Measurements from ENCODE around the gene FAF1.
A peak's percentile ranks its signal among the peaks of the same experiment; 100 is the strongest.
"Not testable (repeated sequence)": the region's sequence is repeated elsewhere in the genome, so short reads cannot be mapped to it uniquely, and the experiment has no call there.

Gene FAF1

DNA sequence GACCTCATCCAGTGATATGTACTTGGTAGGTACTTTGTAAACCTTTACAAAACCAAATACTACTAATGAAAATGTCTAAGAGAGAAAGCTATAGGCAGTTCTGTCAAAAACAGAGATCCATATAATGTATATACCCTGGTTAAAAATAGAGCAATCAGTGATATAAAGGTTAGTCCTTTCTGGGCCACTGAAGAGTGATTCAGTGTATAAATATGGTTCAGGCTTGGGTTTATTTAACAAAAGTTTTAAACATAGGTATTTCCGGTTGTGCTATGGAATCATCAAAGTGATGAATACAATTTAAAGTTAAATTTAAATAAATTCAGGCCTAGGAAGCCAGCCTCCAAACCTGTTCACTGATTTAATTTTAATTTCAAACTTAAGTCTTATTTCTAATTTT lies 428.5 kb downstream of the FAF1 start:
- DNase-seq (ENCODE audit: low read depth): no peak
- no peak overlapping the region for H3K4me3 ChIP-seq (ENCODE audit: low read depth, low read length)
- TF ChIP-seq, protein P1, sequence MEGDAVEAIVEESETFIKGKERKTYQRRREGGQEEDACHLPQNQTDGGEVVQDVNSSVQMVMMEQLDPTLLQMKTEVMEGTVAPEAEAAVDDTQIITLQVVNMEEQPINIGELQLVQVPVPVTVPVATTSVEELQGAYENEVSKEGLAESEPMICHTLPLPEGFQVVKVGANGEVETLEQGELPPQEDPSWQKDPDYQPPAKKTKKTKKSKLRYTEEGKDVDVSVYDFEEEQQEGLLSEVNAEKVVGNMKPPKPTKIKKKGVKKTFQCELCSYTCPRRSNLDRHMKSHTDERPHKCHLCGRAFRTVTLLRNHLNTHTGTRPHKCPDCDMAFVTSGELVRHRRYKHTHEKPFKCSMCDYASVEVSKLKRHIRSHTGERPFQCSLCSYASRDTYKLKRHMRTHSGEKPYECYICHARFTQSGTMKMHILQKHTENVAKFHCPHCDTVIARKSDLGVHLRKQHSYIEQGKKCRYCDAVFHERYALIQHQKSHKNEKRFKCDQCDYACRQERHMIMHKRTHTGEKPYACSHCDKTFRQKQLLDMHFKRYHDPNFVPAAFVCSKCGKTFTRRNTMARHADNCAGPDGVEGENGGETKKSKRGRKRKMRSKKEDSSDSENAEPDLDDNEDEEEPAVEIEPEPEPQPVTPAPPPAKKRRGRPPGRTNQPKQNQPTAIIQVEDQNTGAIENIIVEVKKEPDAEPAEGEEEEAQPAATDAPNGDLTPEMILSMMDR (IDR thresholded peaks at IDR 0.05; ENCODE audit: control insufficient read depth, extremely low read depth, insufficient read depth): no peak

DNA sequence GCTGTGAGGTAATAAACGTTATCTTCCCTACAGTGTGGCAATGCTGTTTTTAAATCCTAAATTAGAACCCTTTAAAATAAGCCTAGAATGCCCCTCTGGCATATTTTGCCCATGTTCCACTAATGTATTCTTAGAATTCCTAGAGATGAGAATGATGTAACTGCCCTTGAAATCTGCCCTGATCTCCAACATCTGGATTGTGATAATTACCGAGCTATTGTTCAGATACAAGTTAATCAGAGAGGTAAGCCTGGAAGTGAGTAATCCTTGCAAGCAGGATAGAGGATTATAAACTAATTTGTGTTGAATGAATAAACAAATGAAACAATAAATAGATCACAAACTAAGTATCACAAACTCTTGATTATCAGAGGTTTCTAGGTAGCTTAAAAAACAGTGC lies 429.0 kb downstream of the FAF1 start:
- TF ChIP-seq, protein P1 (IDR thresholded peaks at IDR 0.05; ENCODE audit: control insufficient read depth, extremely low read depth, insufficient read depth): no peak
- no peak for DNase-seq (ENCODE audit: low read depth)
- no peak overlapping the region for H3K4me3 ChIP-seq (ENCODE audit: low read depth, low read length)

DNA sequence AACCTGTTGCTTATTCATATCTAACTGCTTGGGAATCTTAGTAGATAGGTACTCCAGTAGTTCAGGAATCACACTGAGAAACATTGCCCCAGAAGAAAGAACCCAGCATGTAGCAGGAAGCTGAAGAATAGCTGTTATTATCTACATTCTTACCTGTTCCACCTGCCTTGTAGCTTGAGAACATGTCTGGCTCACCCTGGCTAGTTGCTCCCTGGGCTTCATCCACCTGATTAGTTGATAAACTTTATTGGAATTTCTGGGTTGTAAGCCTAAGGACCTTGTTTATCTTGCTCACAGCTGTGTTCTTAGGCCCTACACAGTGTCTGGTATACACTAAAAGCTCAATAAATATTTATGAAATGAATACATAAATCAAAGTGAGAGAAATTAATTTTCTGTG lies 430.6 kb downstream of the FAF1 start:
- TF ChIP-seq, protein P1 (IDR thresholded peaks at IDR 0.05; ENCODE audit: control insufficient read depth, extremely low read depth, insufficient read depth): no peak
- peak; percentile 91 for DNase-seq (ENCODE audit: low read depth)
- no peak overlapping the region for H3K4me3 ChIP-seq (ENCODE audit: low read depth, low read length)

DNA sequence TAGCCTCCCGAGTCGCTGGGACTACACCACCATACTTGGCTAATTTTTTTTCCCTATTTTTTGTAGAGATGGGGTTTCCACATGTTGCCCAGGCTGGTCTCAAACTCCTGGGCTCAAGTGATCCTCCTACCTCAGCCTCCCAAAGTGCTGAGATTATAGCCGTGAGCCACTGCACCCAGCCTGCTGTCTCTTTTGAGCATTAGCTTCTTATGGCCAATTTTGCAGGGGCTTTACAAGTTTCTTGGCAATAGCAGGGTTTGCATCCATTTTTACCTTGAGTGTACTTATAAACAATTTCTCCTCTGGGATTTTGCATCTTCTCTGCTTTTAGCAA lies 432.1 kb downstream of the FAF1 start:
- H3K4me3 ChIP-seq (ENCODE audit: low read depth, low read length); DNase-seq (ENCODE audit: low read depth): not testable (repeated sequence)

DNA sequence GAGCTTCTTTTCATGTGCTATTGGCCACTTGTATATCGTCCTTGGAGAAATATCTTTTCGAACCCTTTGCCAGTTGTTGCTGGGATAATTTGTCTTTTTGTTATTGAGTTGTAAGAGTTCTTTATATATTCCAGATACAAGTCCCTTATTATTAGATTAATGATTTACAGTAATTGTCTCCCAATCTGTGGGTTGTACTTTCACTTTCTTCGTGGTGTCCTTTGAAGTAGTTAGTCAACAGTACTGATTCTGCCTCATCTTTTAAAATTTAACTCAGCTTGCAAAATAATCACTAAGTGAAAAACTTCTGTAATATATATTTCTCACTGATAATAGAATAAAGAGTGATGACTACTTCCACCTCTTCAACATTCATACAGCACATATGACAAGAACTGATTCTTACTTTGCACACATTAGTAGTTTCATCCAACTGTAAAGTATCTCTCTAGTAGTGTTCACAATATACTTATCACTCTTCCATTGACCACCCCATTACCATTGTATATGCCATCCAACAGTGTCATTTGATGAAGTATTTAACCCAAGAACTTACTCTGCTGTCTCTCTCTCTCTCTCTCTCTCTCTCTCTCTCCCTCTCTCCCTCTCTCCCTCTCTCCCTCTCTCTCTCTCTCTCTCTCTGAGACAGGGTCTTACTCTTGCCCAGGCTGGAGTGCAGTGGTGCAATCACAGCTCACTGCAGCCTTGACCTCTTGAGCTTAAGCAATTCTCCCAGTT lies 432.6 kb downstream of the FAF1 start:
- TF ChIP-seq, protein P1 (IDR thresholded peaks at IDR 0.05; ENCODE audit: control insufficient read depth, extremely low read depth, insufficient read depth): no peak
- no peak for DNase-seq (ENCODE audit: low read depth)
- H3K4me3 ChIP-seq (ENCODE audit: low read depth, low read length): no peak overlapping the region

DNA sequence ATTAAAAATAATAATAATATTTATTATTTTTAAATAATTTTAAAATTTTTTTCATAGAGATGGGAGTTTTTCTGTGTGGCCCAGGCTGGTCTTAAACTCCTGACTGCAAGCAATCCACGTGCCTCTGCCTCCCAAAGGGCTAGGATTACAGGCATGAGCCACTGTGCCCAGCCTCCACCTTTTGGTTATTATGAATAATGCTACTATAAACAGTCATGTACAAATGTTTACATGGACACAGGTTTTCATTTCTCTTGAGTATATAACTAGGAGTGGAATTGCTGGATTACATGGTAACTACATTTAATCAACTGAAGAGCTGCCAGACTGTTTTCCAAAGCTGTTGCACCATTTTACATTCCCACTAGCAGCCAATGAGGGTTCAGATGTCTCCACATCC lies 433.6 kb downstream of the FAF1 start:
- H3K4me3 ChIP-seq (ENCODE audit: low read depth, low read length): no peak overlapping the region
- TF ChIP-seq, protein P1 (IDR thresholded peaks at IDR 0.05; ENCODE audit: control insufficient read depth, extremely low read depth, insufficient read depth): no peak
- DNase-seq (ENCODE audit: low read depth): no peak

DNA sequence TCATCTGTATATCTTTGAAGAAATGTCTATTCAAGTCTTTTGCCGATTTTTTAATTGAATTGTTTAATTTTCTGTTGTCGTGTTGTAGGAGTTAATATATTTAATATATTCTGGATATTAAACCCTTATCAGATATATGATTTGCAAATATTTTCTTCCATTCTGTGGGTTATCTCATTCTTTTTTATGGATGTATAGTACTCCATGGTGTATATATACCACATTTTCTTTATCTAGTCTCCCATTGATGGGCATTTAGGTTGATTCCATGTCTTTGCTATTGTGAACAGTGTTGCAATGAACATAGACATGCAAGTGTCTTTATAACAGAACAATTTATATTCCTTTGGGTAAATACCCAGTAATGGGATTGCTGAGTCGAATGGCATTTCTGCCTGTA lies 436.5 kb downstream of the FAF1 start:
- TF ChIP-seq, protein P1 (IDR thresholded peaks at IDR 0.05; ENCODE audit: control insufficient read depth, extremely low read depth, insufficient read depth): no peak
- DNase-seq (ENCODE audit: low read depth): no peak
- no peak overlapping the region for H3K4me3 ChIP-seq (ENCODE audit: low read depth, low read length)
